ENCODE results near the gene PRUNE1. TPM values are rescaled to one million over a fixed set of nuclear protein-coding genes. Genes with fewer than 3 reads are reported as not detected.

Gene PRUNE1
- total RNA-seq, 1 donor from 2014 or later, result 15.5 TPM

DNA sequence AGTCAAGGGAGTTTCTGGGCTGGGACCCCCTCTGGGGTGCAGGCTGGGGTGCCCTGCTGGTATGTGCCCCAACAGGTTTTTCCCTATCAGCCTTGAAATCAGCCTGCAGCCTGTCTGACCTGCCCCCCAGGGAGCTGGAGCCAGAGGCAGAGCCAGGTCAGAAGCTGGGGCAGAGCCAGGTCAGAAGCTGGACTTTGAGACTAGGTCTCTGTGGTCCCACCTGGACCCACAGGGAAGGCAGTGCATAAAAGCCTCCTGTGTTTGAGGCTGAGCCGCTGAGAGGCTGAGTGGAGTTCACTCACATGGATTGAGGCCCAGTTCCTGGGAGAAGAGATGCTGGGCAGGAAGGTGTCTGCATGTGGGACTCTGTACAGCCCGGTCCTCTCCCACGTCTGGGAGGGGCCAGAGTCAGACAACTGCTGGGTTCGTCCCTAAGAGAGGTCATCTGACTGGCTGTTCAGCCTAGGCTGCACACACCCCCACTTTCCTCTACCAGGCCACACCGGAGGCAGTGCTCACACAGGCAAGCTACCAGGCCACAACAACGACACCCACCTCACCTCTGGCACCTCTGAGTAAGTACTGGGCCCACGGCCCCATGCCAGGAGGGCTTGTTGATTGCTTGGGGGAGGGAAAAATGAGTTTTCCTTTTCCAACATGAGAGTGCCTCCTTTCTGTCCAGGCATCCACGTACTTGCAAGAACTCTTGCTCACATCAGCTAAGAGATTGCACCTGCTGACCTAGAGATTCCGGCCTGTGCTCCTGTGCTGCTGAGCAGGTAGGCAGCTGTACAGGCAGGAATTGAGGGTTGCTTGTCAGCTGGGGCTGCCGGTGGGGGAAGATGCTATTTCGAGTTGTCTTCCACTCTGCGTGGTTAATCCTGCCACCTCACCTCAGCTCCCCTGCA, 26.2 kb upstream of the PRUNE1 start, which contains the start of gene ANXA9:
Gene ANXA9, plus strand, starts transcription at position 488 of the 908 bp plus-strand sequence. CDS start 814 bp downstream, outside the sequence.
- H3K4me3 Mint-ChIP-seq (ENCODE audit: low read depth), result no peak within 1 kb of the TSS
- DNase-seq (ENCODE audit: low spot score), result no peak
- H3K27ac Mint-ChIP-seq, result no peak within 1 kb of the TSS
- H3K27me3 Mint-ChIP-seq (ENCODE audit: low read depth), result no peaks in the 10 kb centered on the region
- no peaks in the 10 kb centered on the region for H3K36me3 Mint-ChIP-seq (ENCODE audit: low read depth)
- intact Hi-C loops (cut with micrococcal nuclease), result no loop called here
- H3K4me1 Mint-ChIP-seq (ENCODE audit: low read depth), result peaks cover 11% of the 10 kb centered on the region
- no peaks in the 10 kb centered on the region for H3K9me3 Mint-ChIP-seq

GRCh38 chr1:150985179-150985825, 22.9 kb upstream of the PRUNE1 start:
- no peak overlapping the region for H3K27ac Mint-ChIP-seq
- intact Hi-C loops (cut with micrococcal nuclease), result no loop called here
- H3K4me3 Mint-ChIP-seq (ENCODE audit: low read depth), result no peak overlapping the region
- DNase-seq (ENCODE audit: low spot score), result no peak
- no peaks in the 10 kb centered on the region for H3K27me3 Mint-ChIP-seq (ENCODE audit: low read depth)
- H3K4me1 Mint-ChIP-seq (ENCODE audit: low read depth), result no peaks in the 10 kb centered on the region
- H3K36me3 Mint-ChIP-seq (ENCODE audit: low read depth), result no peaks in the 10 kb centered on the region
- H3K9me3 Mint-ChIP-seq, result no peaks in the 10 kb centered on the region

GRCh38 chr1:150987924-150988323, 20.3 kb upstream of the PRUNE1 start:
- intact Hi-C loops (cut with micrococcal nuclease), result no loop called here
- H3K4me3 Mint-ChIP-seq (ENCODE audit: low read depth), result no peak overlapping the region
- H3K27ac Mint-ChIP-seq, result no peak overlapping the region
- H3K36me3 Mint-ChIP-seq (ENCODE audit: low read depth), result no peaks in the 10 kb centered on the region
- DNase-seq (ENCODE audit: low spot score), result no peak
- H3K27me3 Mint-ChIP-seq (ENCODE audit: low read depth), result no peaks in the 10 kb centered on the region
- H3K4me1 Mint-ChIP-seq (ENCODE audit: low read depth), result no peaks in the 10 kb centered on the region
- H3K9me3 Mint-ChIP-seq, result no peaks in the 10 kb centered on the region

GRCh38 chr1:150992626-150993025, 15.6 kb upstream of the PRUNE1 start:
- intact Hi-C loops (cut with micrococcal nuclease), result no loop called here
- Mint-ChIP-seq H3K27ac (no peak overlapping the region), H3K36me3 (ENCODE audit: low read depth) (peaks cover 6% of the 10 kb centered on the region), H3K9me3 (no peaks in the 10 kb centered on the region), H3K4me3 (ENCODE audit: low read depth) (no peak overlapping the region), H3K4me1 (ENCODE audit: low read depth) (peaks cover 5% of the 10 kb centered on the region), H3K27me3 (ENCODE audit: low read depth) (no peaks in the 10 kb centered on the region)
- DNase-seq (ENCODE audit: low spot score), result no peak

GRCh38 chr1:150994248-150994647, 14.0 kb upstream of the PRUNE1 start:
- Mint-ChIP-seq H3K9me3 (no peaks in the 10 kb centered on the region), H3K27me3 (ENCODE audit: low read depth) (no peaks in the 10 kb centered on the region), H3K4me1 (ENCODE audit: low read depth) (peaks cover 5% of the 10 kb centered on the region), H3K4me3 (ENCODE audit: low read depth) (no peak overlapping the region), H3K27ac (no peak overlapping the region), H3K36me3 (ENCODE audit: low read depth) (peaks cover 16% of the 10 kb centered on the region)
- no peak for DNase-seq (ENCODE audit: low spot score)
- intact Hi-C loops (cut with micrococcal nuclease), result no loop called here

GRCh38 chr1:150995460-150995859, 12.8 kb upstream of the PRUNE1 start:
- H3K4me1 Mint-ChIP-seq (ENCODE audit: low read depth), result peaks cover 8% of the 10 kb centered on the region
- H3K36me3 Mint-ChIP-seq (ENCODE audit: low read depth), result peaks cover 21% of the 10 kb centered on the region
- no peak overlapping the region for H3K27ac Mint-ChIP-seq
- intact Hi-C loops (cut with micrococcal nuclease), result no loop called here
- no peaks in the 10 kb centered on the region for H3K27me3 Mint-ChIP-seq (ENCODE audit: low read depth)
- no peak overlapping the region for H3K4me3 Mint-ChIP-seq (ENCODE audit: low read depth)
- H3K9me3 Mint-ChIP-seq, result no peaks in the 10 kb centered on the region
- DNase-seq (ENCODE audit: low spot score), result no peak

DNA sequence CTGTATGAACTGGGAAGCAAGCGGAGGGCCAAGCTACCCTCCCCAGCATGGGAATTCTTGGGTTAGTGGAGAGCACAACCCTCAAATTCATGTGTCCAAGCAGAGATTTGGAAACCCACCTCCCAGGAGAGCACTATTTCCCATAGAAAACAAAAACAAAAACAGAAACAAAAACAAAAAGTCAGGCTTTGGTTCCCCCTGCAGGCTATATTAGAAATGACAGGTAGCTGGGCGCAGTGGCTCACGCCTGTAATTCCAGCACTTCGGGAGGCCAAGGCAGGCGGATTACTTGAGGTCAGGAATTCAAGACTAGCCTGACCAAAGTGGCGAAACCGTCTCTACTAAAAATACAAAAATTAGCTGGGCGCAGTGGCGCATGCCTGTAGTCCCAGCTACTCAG, 12.4 kb upstream of the PRUNE1 start:
- intact Hi-C loops (cut with micrococcal nuclease), result loop anchor here (1.0 kb wide), 1 partner anchor 17 kb away; no protein-coding TSS in a partner anchor
- Mint-ChIP-seq H3K27me3 (ENCODE audit: low read depth) (no peaks in the 10 kb centered on the region), H3K4me3 (ENCODE audit: low read depth) (no peak overlapping the region), H3K36me3 (ENCODE audit: low read depth) (peaks cover 26% of the 10 kb centered on the region), H3K4me1 (ENCODE audit: low read depth) (peaks cover 12% of the 10 kb centered on the region), H3K27ac (no peak overlapping the region), H3K9me3 (no peaks in the 10 kb centered on the region)
- DNase-seq (ENCODE audit: low spot score), result no peak

DNA sequence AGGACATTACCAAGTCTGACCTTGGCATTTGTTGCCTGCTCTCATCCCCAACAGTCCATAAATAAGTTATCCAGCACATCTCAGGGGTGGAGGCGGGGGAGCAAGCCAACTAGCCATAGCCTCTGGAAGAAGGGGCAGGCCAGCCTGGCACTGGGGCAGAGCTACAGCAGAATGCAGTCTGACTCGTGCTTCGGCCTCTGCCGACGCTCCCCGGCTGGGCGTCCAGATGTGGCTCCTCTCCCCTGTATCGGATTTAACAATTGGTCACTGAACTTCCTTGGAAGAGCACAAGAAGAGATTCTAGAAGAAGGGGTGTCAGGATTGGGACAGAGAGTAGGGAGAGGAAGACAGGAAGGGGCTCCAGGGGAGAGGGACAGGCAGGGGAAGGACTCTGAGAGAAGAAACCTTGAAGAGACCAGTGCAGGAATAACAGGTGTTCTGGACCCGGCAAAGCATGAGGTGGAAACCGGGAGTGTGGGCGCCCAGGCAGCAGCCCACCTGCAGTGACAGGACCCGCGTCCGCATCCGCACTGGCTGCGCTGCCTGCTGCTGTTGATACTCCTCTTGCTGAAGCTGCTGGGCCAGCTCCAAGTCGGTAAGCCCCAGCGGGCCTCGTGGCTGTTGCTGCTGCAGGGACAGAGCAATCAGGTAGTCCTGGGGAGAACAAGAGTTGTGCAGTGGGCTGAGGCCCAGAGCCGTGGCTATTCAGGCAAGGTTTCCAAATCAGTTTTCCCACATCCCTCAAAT, 10.9 kb upstream of the PRUNE1 start:
- peaks cover 38% of the 10 kb centered on the region for H3K36me3 Mint-ChIP-seq (ENCODE audit: low read depth)
- no peak for DNase-seq (ENCODE audit: low spot score)
- intact Hi-C loops (cut with micrococcal nuclease), result no loop called here
- peak overlapping the region; percentile 21 for H3K27ac Mint-ChIP-seq
- peaks cover 17% of the 10 kb centered on the region for H3K4me1 Mint-ChIP-seq (ENCODE audit: low read depth)
- no peaks in the 10 kb centered on the region for H3K9me3 Mint-ChIP-seq
- no peaks in the 10 kb centered on the region for H3K27me3 Mint-ChIP-seq (ENCODE audit: low read depth)
- no peak overlapping the region for H3K4me3 Mint-ChIP-seq (ENCODE audit: low read depth)

DNA sequence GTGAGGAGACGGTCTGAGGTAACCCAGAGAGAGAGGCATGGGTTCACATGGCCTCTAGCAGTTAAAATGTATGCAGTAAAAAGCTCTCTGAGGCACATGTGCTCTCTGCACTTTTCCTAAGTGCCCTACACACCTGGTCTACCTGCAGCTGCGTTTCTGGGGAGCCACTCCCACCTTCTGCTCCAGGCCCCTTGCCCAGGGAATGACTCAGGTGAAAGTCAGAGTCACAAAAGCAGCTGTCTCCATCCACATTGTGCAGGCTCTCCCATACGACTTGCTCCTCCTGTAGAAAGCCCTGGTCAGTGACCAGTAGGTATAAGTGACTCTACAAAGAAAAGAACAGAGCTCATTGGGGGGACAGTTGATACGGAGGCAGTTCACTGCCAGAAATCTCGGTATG, 10.3 kb upstream of the PRUNE1 start:
- Mint-ChIP-seq H3K36me3 (ENCODE audit: low read depth) (peaks cover 43% of the 10 kb centered on the region), H3K4me1 (ENCODE audit: low read depth) (peaks cover 23% of the 10 kb centered on the region), H3K9me3 (no peaks in the 10 kb centered on the region), H3K27ac (no peak overlapping the region), H3K4me3 (ENCODE audit: low read depth) (no peak overlapping the region), H3K27me3 (ENCODE audit: low read depth) (no peaks in the 10 kb centered on the region)
- no peak for DNase-seq (ENCODE audit: low spot score)
- intact Hi-C loops (cut with micrococcal nuclease), result no loop called here

DNA sequence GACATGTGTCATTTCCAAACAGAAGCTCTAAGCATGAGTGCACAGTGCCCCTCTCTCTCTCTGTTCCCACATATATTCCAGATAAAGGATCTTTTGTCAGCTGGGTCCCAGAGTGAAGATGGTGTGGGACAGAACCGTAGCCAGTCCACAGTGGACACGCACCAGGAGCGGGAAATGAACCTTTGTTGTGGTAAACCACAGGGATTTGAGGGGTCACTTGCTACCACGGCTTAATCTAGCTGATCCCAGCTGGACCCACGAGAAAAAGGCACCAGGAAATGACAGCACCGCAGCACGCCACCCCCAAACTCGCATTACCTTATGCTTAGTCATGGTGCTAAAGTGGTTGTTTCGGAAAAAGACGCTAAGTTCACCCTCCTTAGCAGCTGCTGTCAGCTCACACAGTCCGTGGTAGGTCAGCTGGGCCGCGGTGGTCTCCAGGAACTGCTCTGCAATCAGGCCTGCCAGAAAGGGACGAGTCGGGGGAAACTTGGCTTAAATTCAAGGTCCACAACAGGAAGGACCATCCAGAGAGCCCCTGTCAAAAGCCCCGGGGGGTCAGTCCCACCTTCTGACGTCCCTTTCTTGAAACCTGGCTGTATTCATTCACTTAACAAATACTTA, 9.1 kb upstream of the PRUNE1 start:
- DNase-seq (ENCODE audit: low spot score), result no peak
- H3K27ac Mint-ChIP-seq, result no peak overlapping the region
- no peak overlapping the region for H3K4me3 Mint-ChIP-seq (ENCODE audit: low read depth)
- H3K4me1 Mint-ChIP-seq (ENCODE audit: low read depth), result peaks cover 33% of the 10 kb centered on the region
- H3K27me3 Mint-ChIP-seq (ENCODE audit: low read depth), result no peaks in the 10 kb centered on the region
- H3K36me3 Mint-ChIP-seq (ENCODE audit: low read depth), result peaks cover 43% of the 10 kb centered on the region
- intact Hi-C loops (cut with micrococcal nuclease), result no loop called here
- no peaks in the 10 kb centered on the region for H3K9me3 Mint-ChIP-seq

DNA sequence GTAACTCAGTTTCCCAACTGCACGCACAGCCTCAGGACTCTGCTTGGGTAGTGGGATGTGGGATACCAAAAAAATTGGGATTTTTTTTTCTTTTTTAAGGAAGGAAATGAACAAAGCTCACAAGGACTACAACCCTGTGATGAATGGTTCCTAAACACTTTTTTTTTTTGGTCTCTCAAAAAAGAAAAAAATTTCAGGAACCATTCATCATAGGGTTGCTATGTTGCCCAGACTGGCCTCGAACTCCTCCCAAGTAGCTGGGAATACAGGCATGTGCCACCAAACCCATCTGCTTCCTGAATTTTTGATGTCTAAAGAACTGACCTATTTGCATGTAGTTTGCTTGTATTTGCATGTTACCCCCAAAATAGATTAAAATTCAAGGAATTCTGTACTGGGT, 8.3 kb upstream of the PRUNE1 start:
- peaks cover 36% of the 10 kb centered on the region for H3K4me1 Mint-ChIP-seq (ENCODE audit: low read depth)
- intact Hi-C loops (cut with micrococcal nuclease), result loop anchor here (10.0 kb wide), 1 partner anchor 255 kb away; the partner anchor contains the start of gene PSMD4
- peaks cover 43% of the 10 kb centered on the region for H3K36me3 Mint-ChIP-seq (ENCODE audit: low read depth)
- H3K9me3 Mint-ChIP-seq, result no peaks in the 10 kb centered on the region
- H3K27me3 Mint-ChIP-seq (ENCODE audit: low read depth), result no peaks in the 10 kb centered on the region
- DNase-seq (ENCODE audit: low spot score), result no peak
- H3K27ac Mint-ChIP-seq, result no peak overlapping the region
- no peak overlapping the region for H3K4me3 Mint-ChIP-seq (ENCODE audit: low read depth)

DNA sequence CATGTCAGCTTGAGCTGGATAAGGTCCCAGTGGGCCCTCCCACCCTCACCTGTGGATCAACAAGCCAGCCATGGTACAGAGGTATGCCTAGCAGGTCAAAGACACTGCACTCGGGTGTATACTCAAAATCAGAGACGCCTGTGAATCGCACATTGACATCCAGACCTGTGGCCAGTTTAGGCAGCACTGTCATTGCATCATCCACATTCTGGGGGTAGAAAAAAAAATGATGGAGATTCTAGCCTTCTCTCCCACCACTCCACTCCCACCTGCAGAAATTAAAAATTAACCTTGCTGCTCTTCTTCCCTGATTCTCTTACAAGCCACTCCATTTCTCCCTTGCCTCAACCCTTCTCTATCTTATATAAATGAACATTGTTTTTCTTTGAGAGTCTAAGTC, 7.8 kb upstream of the PRUNE1 start:
- Mint-ChIP-seq H3K36me3 (ENCODE audit: low read depth) (peaks cover 43% of the 10 kb centered on the region), H3K27ac (no peak overlapping the region), H3K9me3 (no peaks in the 10 kb centered on the region), H3K4me3 (ENCODE audit: low read depth) (no peak overlapping the region), H3K4me1 (ENCODE audit: low read depth) (peaks cover 36% of the 10 kb centered on the region), H3K27me3 (ENCODE audit: low read depth) (no peaks in the 10 kb centered on the region)
- DNase-seq (ENCODE audit: low spot score), result no peak
- intact Hi-C loops (cut with micrococcal nuclease), result loop anchor here (10.0 kb wide), 1 partner anchor 254 kb away; the partner anchor contains the start of gene PSMD4

All from activated T-helper 2 cell treated with anti-CD3 and anti-CD28 coated beads, Interferon-gamma antibody, Interleukin-2, Interleukin-4, amounts not matched to agents 10 μg/mL and 5 μg/mL and 100 μg/mL, durations not matched to agents 14 hours and 24 hours and 36 hours (primary cell).